ENCODE measurements around the gene TNNT3.

The TNNT3 gene

GRCh38 chr11:1942558-1943260, 23.2 kb downstream of the TNNT3 start:
- no peak for TF ChIP-seq LEF1 (IDR thresholded peaks at IDR 0.05; ENCODE audit: borderline replicate concordance)
- TF ChIP-seq ARNT (IDR thresholded peaks at IDR 0.05), result no peak
- TF ChIP-seq FOXA1 (IDR thresholded peaks at IDR 0.05), result no peak
- no peak for TF ChIP-seq FOXK2 (IDR thresholded peaks at IDR 0.05)
- no peak for TF ChIP-seq SP1 (IDR thresholded peaks at IDR 0.05)
- TF ChIP-seq SUZ12 (IDR thresholded peaks at IDR 0.05), result no peak
- CTCF ChIA-PET, result no interaction called here
- no peak for DNase-seq (ENCODE audit: extremely low spot score)
- POLR2A ChIA-PET, result no interaction called here

GRCh38 chr11:1943576-1943975, 24.1 kb downstream of the TNNT3 start:
- ChIA-PET POLR2A (no interaction called here), CTCF (no interaction called here)
- DNase-seq (ENCODE audit: extremely low spot score), result no peak
- TF ChIP-seq TARDBP (IDR thresholded peaks at IDR 0.05) (no peak), BHLHE40 (IDR thresholded peaks at IDR 0.05; ENCODE audit: borderline replicate concordance) (no peak)

- TF ChIP-seq PKNOX1 (IDR thresholded peaks at IDR 0.05) (no peak), TARDBP (IDR thresholded peaks at IDR 0.05) (no peak), HDGF (IDR thresholded peaks at IDR 0.05; ENCODE audit: borderline replicate concordance) (no peak), FOXA1 (IDR thresholded peaks at IDR 0.05) (no peak), ZNF384 (IDR thresholded peaks at IDR 0.05) (no peak), CTBP1 (IDR thresholded peaks at IDR 0.05; ENCODE audit: borderline replicate concordance) (no peak), FOXK2 (IDR thresholded peaks at IDR 0.05) (no peak), SP1 (IDR thresholded peaks at IDR 0.05) (no peak), NFRKB (IDR thresholded peaks at IDR 0.05) (no peak), BHLHE40 (IDR thresholded peaks at IDR 0.05; ENCODE audit: borderline replicate concordance) (no peak), L3MBTL2 (conservative IDR thresholded peaks at IDR 0.05) (no peak), SUZ12 (IDR thresholded peaks at IDR 0.05) (no peak), ARNT (IDR thresholded peaks at IDR 0.05) (no peak), LEF1 (IDR thresholded peaks at IDR 0.05; ENCODE audit: borderline replicate concordance) (no peak), FOXM1 (IDR thresholded peaks at IDR 0.05; ENCODE audit: borderline replicate concordance) (no peak), ELF4 (IDR thresholded peaks at IDR 0.05) (no peak)
- CTCF ChIA-PET, result no interaction called here
- no peak for DNase-seq (ENCODE audit: extremely low spot score)
- POLR2A ChIA-PET, result no interaction called here
These were observed 24.5 kb downstream of the TNNT3 start for GRCh38 chr11:1943977-1944376.

GRCh38 chr11:1946812-1947484, 27.4 kb downstream of the TNNT3 start, which contains the start of gene MRPL23:
MRPL23 (plus strand) TSS chr11:1947332; CDS start chr11:1947363, 31 bp downstream.
- CTCF ChIA-PET, result no interaction called here
- no peak for TF ChIP-seq ZNF384 (IDR thresholded peaks at IDR 0.05)
- no peak for TF ChIP-seq L3MBTL2 (conservative IDR thresholded peaks at IDR 0.05)
- TF ChIP-seq BHLHE40 (IDR thresholded peaks at IDR 0.05; ENCODE audit: borderline replicate concordance), result no peak
- TF ChIP-seq ELF4 (IDR thresholded peaks at IDR 0.05), result no peak
- no peak for TF ChIP-seq HDGF (IDR thresholded peaks at IDR 0.05; ENCODE audit: borderline replicate concordance)
- no peak for TF ChIP-seq SUZ12 (IDR thresholded peaks at IDR 0.05)
- POLR2A ChIA-PET, result no interaction called here
- DNase-seq (ENCODE audit: extremely low spot score), result no peak

GRCh38 chr11:1947592-1948237, 28.2 kb downstream of the TNNT3 start:
- DNase-seq (ENCODE audit: extremely low spot score), result no peak
- TF ChIP-seq BHLHE40 (IDR thresholded peaks at IDR 0.05; ENCODE audit: borderline replicate concordance) (no peak), HDGF (IDR thresholded peaks at IDR 0.05; ENCODE audit: borderline replicate concordance) (no peak), ARNT (IDR thresholded peaks at IDR 0.05) (no peak), CTBP1 (IDR thresholded peaks at IDR 0.05; ENCODE audit: borderline replicate concordance) (no peak), FOXM1 (IDR thresholded peaks at IDR 0.05; ENCODE audit: borderline replicate concordance) (no peak), FOXK2 (IDR thresholded peaks at IDR 0.05) (no peak), PKNOX1 (IDR thresholded peaks at IDR 0.05) (no peak), NFRKB (IDR thresholded peaks at IDR 0.05) (no peak), L3MBTL2 (conservative IDR thresholded peaks at IDR 0.05) (no peak), ZNF384 (IDR thresholded peaks at IDR 0.05) (no peak), TARDBP (IDR thresholded peaks at IDR 0.05) (no peak), FOXA1 (IDR thresholded peaks at IDR 0.05) (no peak), ELF4 (IDR thresholded peaks at IDR 0.05) (no peak), SUZ12 (IDR thresholded peaks at IDR 0.05) (no peak), SP1 (IDR thresholded peaks at IDR 0.05) (no peak), LEF1 (IDR thresholded peaks at IDR 0.05; ENCODE audit: borderline replicate concordance) (no peak)
- POLR2A ChIA-PET, result interaction anchor here (0.7 to 0.8 kb wide), 2 partner anchors 65 to 209 kb away, joined by 3 to 5 read pairs; no protein-coding TSS in a partner anchor
- CTCF ChIA-PET, result interaction anchor here (1.4 kb wide), 1 partner anchor 204 kb away, joined by 4 read pairs; no protein-coding TSS in a partner anchor

GRCh38 chr11:1948389-1948788, 28.9 kb downstream of the TNNT3 start:
- ChIA-PET POLR2A (no interaction called here), CTCF (interaction anchor here (1.2 to 1.6 kb wide), 3 partner anchors 66 to 296 kb away, joined by 4 to 5 read pairs (median 4); no protein-coding TSS in a partner anchor)
- DNase-seq (ENCODE audit: extremely low spot score), result no peak
- TF ChIP-seq PKNOX1 (IDR thresholded peaks at IDR 0.05) (no peak), ARNT (IDR thresholded peaks at IDR 0.05) (no peak), ZNF384 (IDR thresholded peaks at IDR 0.05) (no peak), HDGF (IDR thresholded peaks at IDR 0.05; ENCODE audit: borderline replicate concordance) (no peak), TARDBP (IDR thresholded peaks at IDR 0.05) (no peak), NFRKB (IDR thresholded peaks at IDR 0.05) (no peak), FOXA1 (IDR thresholded peaks at IDR 0.05) (no peak), SUZ12 (IDR thresholded peaks at IDR 0.05) (no peak), FOXK2 (IDR thresholded peaks at IDR 0.05) (no peak), BHLHE40 (IDR thresholded peaks at IDR 0.05; ENCODE audit: borderline replicate concordance) (no peak), SP1 (IDR thresholded peaks at IDR 0.05) (no peak), FOXM1 (IDR thresholded peaks at IDR 0.05; ENCODE audit: borderline replicate concordance) (no peak), LEF1 (IDR thresholded peaks at IDR 0.05; ENCODE audit: borderline replicate concordance) (no peak), CTBP1 (IDR thresholded peaks at IDR 0.05; ENCODE audit: borderline replicate concordance) (no peak), L3MBTL2 (conservative IDR thresholded peaks at IDR 0.05) (no peak), ELF4 (IDR thresholded peaks at IDR 0.05) (no peak)

Measured in HEK293T (cell line).